SK-N-SH treated with all-trans-retinoic acid at 6 μM for 48 hours (cell line): ENCODE results near the gene PHF2.

Experiments used
- ATAC-seq: fragments of 200-7000 bp; cut with Tn5 transposase; 3 replicates; pipeline ENCODE4 v1.9.1; 2020; ENCODE audit warnings: mild to moderate bottlenecking, moderate library complexity
- ARNTL ChIP-seq: fragments of 450-650 bp; formaldehyde crosslinking; IDR thresholded peaks from 2 replicates; pipeline ENCODE4 v1.5.0; 2020; ENCODE audit warnings: low read depth, mild to moderate bottlenecking, moderate library complexity, borderline replicate concordance
- BACH2 ChIP-seq: fragments of 250-450 bp; sonication (Bioruptor Pico); IDR thresholded peaks from 2 replicates; pipeline ENCODE4 v1.9.0; 2021; ENCODE audit warnings: mild to moderate bottlenecking, borderline replicate concordance
- CSDC2 ChIP-seq: fragments of 250-450 bp; sonication (Bioruptor Pico); IDR thresholded peaks from 2 replicates; pipeline ENCODE4 v1.5.0; 2020; ENCODE audit warnings: mild to moderate bottlenecking, moderate library complexity
- ESRRG ChIP-seq: fragments of 250-450 bp; sonication (Bioruptor Pico); IDR thresholded peaks from 2 replicates; pipeline ENCODE4 v1.6.1; 2021; ENCODE audit warnings: mild to moderate bottlenecking
- GLIS3 ChIP-seq: fragments of 250-450 bp; sonication (Bioruptor Pico); IDR thresholded peaks from 2 replicates; pipeline ENCODE4 v1.5.0; 2020; ENCODE audit warnings: mild to moderate bottlenecking, moderate library complexity
- ISL1 ChIP-seq: fragments of 250-450 bp; sonication (Bioruptor Pico); IDR thresholded peaks from 2 replicates; pipeline ENCODE4 v2.1.2; 2022; ENCODE audit warnings: mild to moderate bottlenecking, moderate library complexity
- OSR1 ChIP-seq: fragments of 250-450 bp; sonication (Bioruptor Pico); IDR thresholded peaks from 2 replicates; pipeline ENCODE4 v1.8.0; 2022; ENCODE audit warnings: moderate library complexity, mild to moderate bottlenecking, inconsistent platforms
- PATZ1 ChIP-seq: fragments of 250-450 bp; sonication (Bioruptor Pico); IDR thresholded peaks from 2 replicates; pipeline ENCODE4 v1.8.0; 2020; ENCODE audit warnings: mild to moderate bottlenecking, moderate library complexity, borderline replicate concordance
- PPARA ChIP-seq: fragments of 250-450 bp; sonication (Bioruptor Pico); IDR thresholded peaks from 2 replicates; pipeline ENCODE4 v1.5.0; 2020; ENCODE audit warnings: mild to moderate bottlenecking, borderline replicate concordance
- RARB ChIP-seq: fragments of 250-450 bp; sonication (Bioruptor Pico); IDR thresholded peaks from 2 replicates; pipeline ENCODE4 v1.8.0; 2021; ENCODE audit warnings: mild to moderate bottlenecking, moderate library complexity
- SNAI2 ChIP-seq: fragments of 250-450 bp; sonication (Bioruptor Pico); IDR thresholded peaks from 2 replicates; pipeline ENCODE4 v1.5.0; 2020; ENCODE audit warnings: mild to moderate bottlenecking, moderate library complexity
- TOX ChIP-seq: fragments of 250-450 bp; sonication (Bioruptor Pico); IDR thresholded peaks from 2 replicates; pipeline ENCODE4 v1.8.0; 2021; ENCODE audit warnings: mild to moderate bottlenecking, moderate library complexity, borderline replicate concordance
- ZFP3 ChIP-seq: fragments of 250-450 bp; sonication (Bioruptor Pico); IDR thresholded peaks from 2 replicates; pipeline ENCODE4 v1.5.0; 2020; ENCODE audit warnings: mild to moderate bottlenecking, moderate library complexity
- ZFP30 ChIP-seq: fragments of 450-650 bp; formaldehyde crosslinking; IDR thresholded peaks from 2 replicates; pipeline ENCODE4 v1.5.0; 2022; ENCODE audit warnings: mild to moderate bottlenecking, moderate library complexity
- ZNF565 ChIP-seq: fragments of 450-650 bp; formaldehyde crosslinking; conservative IDR thresholded peaks from 2 replicates; pipeline ENCODE4 v1.5.0; 2020; ENCODE audit warnings: low read depth, mild to moderate bottlenecking, moderate library complexity
- ZNF70 ChIP-seq: fragments of 450-650 bp; formaldehyde crosslinking; IDR thresholded peaks from 2 replicates; pipeline ENCODE4 v1.5.0; 2020; ENCODE audit warnings: mild to moderate bottlenecking, moderate library complexity
- ZNF8 ChIP-seq: fragments of 450-650 bp; formaldehyde crosslinking; IDR thresholded peaks from 2 replicates; pipeline ENCODE4 v1.5.0; 2020; ENCODE audit warnings: mild to moderate bottlenecking, moderate library complexity
- TF ChIP-seq, protein P1 (sequence below): fragments of 250-450 bp; sonication (Bioruptor Pico); IDR thresholded peaks from 2 replicates; pipeline ENCODE4 v1.5.0; 2020; ENCODE audit warnings: mild to moderate bottlenecking, moderate library complexity
- TF ChIP-seq, protein P2 (sequence below): fragments of 250-450 bp; sonication (Bioruptor Pico); IDR thresholded peaks from 2 replicates; pipeline ENCODE4 v1.5.1; 2020; ENCODE audit warnings: low read depth, mild to moderate bottlenecking, moderate library complexity
- TF ChIP-seq, protein P3 (sequence below): fragments of 250-450 bp; sonication (Bioruptor Pico); IDR thresholded peaks from 2 replicates; pipeline ENCODE4 v1.5.1; 2021; ENCODE audit warnings: mild to moderate bottlenecking, moderate library complexity

Gene PHF2

DNA sequence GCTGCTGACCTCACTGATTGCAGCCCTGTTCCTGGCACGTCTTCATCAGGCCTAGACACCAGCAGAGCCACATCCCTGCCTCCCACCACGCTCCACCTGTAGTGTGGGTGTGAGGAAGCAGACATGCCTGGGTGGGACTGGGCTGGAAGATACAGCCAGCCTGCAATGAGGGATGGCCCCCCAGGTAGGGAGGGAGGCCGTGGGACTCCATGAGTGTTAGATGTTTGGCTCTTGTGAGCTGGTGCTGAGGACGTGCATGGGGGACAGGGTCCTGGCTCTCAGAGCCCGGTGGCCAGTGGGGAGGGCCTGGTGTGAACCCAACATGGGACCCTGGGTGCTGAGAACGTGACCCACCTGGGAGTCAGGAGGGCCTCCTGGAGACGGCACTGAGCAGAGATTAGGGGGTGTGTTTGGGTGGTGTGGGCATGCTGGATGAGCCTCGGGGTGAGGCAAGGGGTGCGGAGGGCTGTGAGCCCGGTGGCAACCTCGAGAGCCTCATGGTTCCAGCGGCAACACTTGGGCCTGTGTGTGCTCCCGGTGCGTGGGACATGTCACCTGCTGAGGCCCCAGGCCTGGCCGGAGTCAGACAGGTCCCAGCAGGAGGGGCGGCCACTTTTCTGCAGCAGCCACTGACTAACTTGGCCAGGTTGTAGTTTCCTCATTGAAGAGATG lies 87.6 kb downstream of the PHF2 start:
- no peak for ATAC-seq
- TF ChIP-seq PPARA = no peak
- no peak for TF ChIP-seq ZNF8 (CRISPR knock-in tag)
- TF ChIP-seq OSR1 (CRISPR knock-in tag) = no peak
- TF ChIP-seq GLIS3 (CRISPR knock-in tag) = no peak
- TF ChIP-seq CSDC2 (CRISPR knock-in tag) = no peak
- TF ChIP-seq BACH2 = no peak
- no peak for TF ChIP-seq TOX (CRISPR knock-in tag)
- TF ChIP-seq, protein P1, sequence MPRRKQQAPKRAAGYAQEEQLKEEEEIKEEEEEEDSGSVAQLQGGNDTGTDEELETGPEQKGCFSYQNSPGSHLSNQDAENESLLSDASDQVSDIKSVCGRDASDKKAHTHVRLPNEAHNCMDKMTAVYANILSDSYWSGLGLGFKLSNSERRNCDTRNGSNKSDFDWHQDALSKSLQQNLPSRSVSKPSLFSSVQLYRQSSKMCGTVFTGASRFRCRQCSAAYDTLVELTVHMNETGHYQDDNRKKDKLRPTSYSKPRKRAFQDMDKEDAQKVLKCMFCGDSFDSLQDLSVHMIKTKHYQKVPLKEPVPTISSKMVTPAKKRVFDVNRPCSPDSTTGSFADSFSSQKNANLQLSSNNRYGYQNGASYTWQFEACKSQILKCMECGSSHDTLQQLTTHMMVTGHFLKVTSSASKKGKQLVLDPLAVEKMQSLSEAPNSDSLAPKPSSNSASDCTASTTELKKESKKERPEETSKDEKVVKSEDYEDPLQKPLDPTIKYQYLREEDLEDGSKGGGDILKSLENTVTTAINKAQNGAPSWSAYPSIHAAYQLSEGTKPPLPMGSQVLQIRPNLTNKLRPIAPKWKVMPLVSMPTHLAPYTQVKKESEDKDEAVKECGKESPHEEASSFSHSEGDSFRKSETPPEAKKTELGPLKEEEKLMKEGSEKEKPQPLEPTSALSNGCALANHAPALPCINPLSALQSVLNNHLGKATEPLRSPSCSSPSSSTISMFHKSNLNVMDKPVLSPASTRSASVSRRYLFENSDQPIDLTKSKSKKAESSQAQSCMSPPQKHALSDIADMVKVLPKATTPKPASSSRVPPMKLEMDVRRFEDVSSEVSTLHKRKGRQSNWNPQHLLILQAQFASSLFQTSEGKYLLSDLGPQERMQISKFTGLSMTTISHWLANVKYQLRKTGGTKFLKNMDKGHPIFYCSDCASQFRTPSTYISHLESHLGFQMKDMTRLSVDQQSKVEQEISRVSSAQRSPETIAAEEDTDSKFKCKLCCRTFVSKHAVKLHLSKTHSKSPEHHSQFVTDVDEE = no peak
- TF ChIP-seq, protein P2, sequence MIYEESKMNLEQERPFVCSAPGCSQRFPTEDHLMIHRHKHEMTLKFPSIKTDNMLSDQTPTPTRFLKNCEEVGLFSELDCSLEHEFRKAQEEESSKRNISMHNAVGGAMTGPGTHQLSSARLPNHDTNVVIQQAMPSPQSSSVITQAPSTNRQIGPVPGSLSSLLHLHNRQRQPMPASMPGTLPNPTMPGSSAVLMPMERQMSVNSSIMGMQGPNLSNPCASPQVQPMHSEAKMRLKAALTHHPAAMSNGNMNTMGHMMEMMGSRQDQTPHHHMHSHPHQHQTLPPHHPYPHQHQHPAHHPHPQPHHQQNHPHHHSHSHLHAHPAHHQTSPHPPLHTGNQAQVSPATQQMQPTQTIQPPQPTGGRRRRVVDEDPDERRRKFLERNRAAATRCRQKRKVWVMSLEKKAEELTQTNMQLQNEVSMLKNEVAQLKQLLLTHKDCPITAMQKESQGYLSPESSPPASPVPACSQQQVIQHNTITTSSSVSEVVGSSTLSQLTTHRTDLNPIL (CRISPR knock-in tag) = no peak
- TF ChIP-seq, all 23 proteins: peak for 0

GRCh38 chr9:93664549-93665120 lies 88.3 kb downstream of the PHF2 start:
- ATAC-seq = no peak
- no peak for TF ChIP-seq TOX (CRISPR knock-in tag)
- TF ChIP-seq OSR1 (CRISPR knock-in tag) = no peak
- TF ChIP-seq ZNF565 (CRISPR knock-in tag) = no peak
- TF ChIP-seq PATZ1 = no peak
- TF ChIP-seq ZFP3 (CRISPR knock-in tag) = no peak
- TF ChIP-seq, protein P2 (CRISPR knock-in tag) = no peak
- TF ChIP-seq ISL1 (CRISPR knock-in tag) = no peak
- no peak for TF ChIP-seq ZNF8 (CRISPR knock-in tag)
- no peak for TF ChIP-seq RARB (CRISPR knock-in tag)
- TF ChIP-seq SNAI2 (CRISPR knock-in tag) = no peak

GRCh38 chr9:93665128-93665636 lies 88.8 kb downstream of the PHF2 start:
- ATAC-seq = no peak
- TF ChIP-seq GLIS3 (CRISPR knock-in tag) (no peak), ESRRG (no peak), ZFP3 (CRISPR knock-in tag) (no peak), PPARA (no peak), ZFP30 (CRISPR knock-in tag) (no peak), ISL1 (CRISPR knock-in tag) (no peak), PATZ1 (no peak), ARNTL (CRISPR knock-in tag) (no peak), OSR1 (CRISPR knock-in tag) (no peak), SNAI2 (CRISPR knock-in tag) (no peak), ZNF8 (CRISPR knock-in tag) (no peak), ZNF70 (no peak), BACH2 (no peak), ZNF565 (CRISPR knock-in tag) (no peak)
- TF ChIP-seq, protein P1 = no peak
- TF ChIP-seq, protein P2 (CRISPR knock-in tag) = no peak
- TF ChIP-seq, protein P3, sequence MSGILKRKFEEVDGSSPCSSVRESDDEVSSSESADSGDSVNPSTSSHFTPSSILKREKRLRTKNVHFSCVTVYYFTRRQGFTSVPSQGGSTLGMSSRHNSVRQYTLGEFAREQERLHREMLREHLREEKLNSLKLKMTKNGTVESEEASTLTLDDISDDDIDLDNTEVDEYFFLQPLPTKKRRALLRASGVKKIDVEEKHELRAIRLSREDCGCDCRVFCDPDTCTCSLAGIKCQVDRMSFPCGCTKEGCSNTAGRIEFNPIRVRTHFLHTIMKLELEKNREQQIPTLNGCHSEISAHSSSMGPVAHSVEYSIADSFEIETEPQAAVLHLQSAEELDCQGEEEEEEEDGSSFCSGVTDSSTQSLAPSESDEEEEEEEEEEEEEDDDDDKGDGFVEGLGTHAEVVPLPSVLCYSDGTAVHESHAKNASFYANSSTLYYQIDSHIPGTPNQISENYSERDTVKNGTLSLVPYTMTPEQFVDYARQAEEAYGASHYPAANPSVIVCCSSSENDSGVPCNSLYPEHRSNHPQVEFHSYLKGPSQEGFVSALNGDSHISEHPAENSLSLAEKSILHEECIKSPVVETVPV (CRISPR knock-in tag) = no peak
